Endothelial cell of umbilical vein (primary cell): ENCODE measurements around the gene GARS1. TPM values are rescaled to one million over a fixed set of nuclear protein-coding genes. Genes with fewer than 3 reads are reported as not detected.

Experiments used
- BruUV-seq: library from RNA; stranded (reverse); fragments of 400-500 nt; replicated peaks from 2 replicates; lab custom pipeline; 2021; lab: Mats Ljungman, UMichigan
- CTCF ChIA-PET: fragments of 300-600, 350-600 bp; sonication (Branson Sonifier 250); formaldehyde crosslinking; loops from one replicate; lab custom pipeline; 2021; ENCODE audit warnings: antibody characterized with exemption, inconsistent platforms; lab: Charles Lee
- POLR2A ChIA-PET: fragments of 300-600, 350-600 bp; sonication (Branson Sonifier 250); formaldehyde crosslinking; loops from one replicate; lab custom pipeline; 2021; ENCODE audit warnings: antibody characterized with exemption, inconsistent platforms; lab: Charles Lee
- DNase-seq: peaks from one replicate; pipeline ENCODE4 v3.0.0-alpha.2; 2011; ENCODE audit warnings: low read depth, low spot score
- FAIRE-seq: peaks from 2 replicates; lab custom pipeline; 2011; peaks lifted over from hg19 to GRCh38; lab: Jason Lieb, UNC
- H2AFZ ChIP-seq: 2 replicates; pipeline ENCODE4 v1.6.0; 2012; ENCODE audit warnings: low read depth, low read length, control low read depth, inconsistent platforms
- H3K27ac ChIP-seq: 2 replicates; pipeline ENCODE4 v1.5.1; 2011; ENCODE audit warnings: low read depth, mild to moderate bottlenecking, control low read depth, low read length, moderate library complexity; ENCODE audit not compliant: insufficient read depth
- H3K27me3 ChIP-seq, 2 experiments: 2 replicates each; pipeline versions ENCODE4 v1.6.0 to v1.6.1; 2011; ENCODE audit warnings: low read length in 2 of 2, mixed read lengths in 1 of 2; ENCODE audit not compliant: control insufficient read depth in 2 of 2, insufficient read depth in 2 of 2
- H3K36me3 ChIP-seq, 2 experiments: 2 replicates in 1 of 2; 3 replicates in 1 of 2; pipeline ENCODE4 v1.5.1; 2011; ENCODE audit warnings: low read length in 2 of 2, mild to moderate bottlenecking in 1 of 2, moderate library complexity in 1 of 2; ENCODE audit not compliant: control insufficient read depth in 2 of 2, insufficient read depth in 2 of 2; ENCODE audit errors: extremely low read depth in 1 of 2
- H3K4me1 ChIP-seq: 3 replicates; pipeline ENCODE4 v1.5.1; 2011; ENCODE audit warnings: mild to moderate bottlenecking, low read length; ENCODE audit not compliant: control insufficient read depth, insufficient read depth; ENCODE audit errors: extremely low read depth
- H3K4me2 ChIP-seq: 2 replicates; pipeline ENCODE4 v1.6.1; 2011; ENCODE audit warnings: low read length, control low read depth, mixed read lengths; ENCODE audit not compliant: insufficient read depth
- H3K4me3 ChIP-seq, 3 experiments: fragments of 200-600 bp in 1 of 3; sonication (generic), shearing (Covaris generic) in 1 of 3; replicated peaks in 1 of 3; 2 replicates each; pipeline ENCODE4 v1.5.1; 2011 to 2016; ENCODE audit warnings: control low read depth in 3 of 3, low read length in 3 of 3, mild to moderate bottlenecking in 2 of 3, inconsistent platforms in 1 of 3, low read depth in 1 of 3, moderate library complexity in 1 of 3; ENCODE audit not compliant: insufficient read depth in 1 of 3
- H3K79me2 ChIP-seq: 2 replicates; pipeline ENCODE4 v1.6.0; 2012; ENCODE audit warnings: low read length, inconsistent platforms; ENCODE audit not compliant: control insufficient read depth, insufficient read depth
- H3K9ac ChIP-seq: replicated peaks from 2 replicates; pipeline ENCODE3; 2011; ENCODE audit warnings: low read length, control low read depth; ENCODE audit not compliant: insufficient read depth; ENCODE audit errors: extremely low read depth
- H3K9me1 ChIP-seq: replicated peaks from 3 replicates; pipeline ENCODE4 v1.6.0; 2011; ENCODE audit warnings: mild to moderate bottlenecking, low read length; ENCODE audit not compliant: control insufficient read depth, insufficient read depth; ENCODE audit errors: extremely low read depth
- H3K9me3 ChIP-seq: replicated peaks from 2 replicates; pipeline ENCODE4 v1.5.1; 2012; ENCODE audit warnings: low read length, inconsistent platforms; ENCODE audit not compliant: control insufficient read depth, insufficient read depth
- H4K20me1 ChIP-seq: replicated peaks from 2 replicates; pipeline ENCODE3; 2011; ENCODE audit warnings: mild to moderate bottlenecking, low read length; ENCODE audit not compliant: control insufficient read depth, insufficient read depth; ENCODE audit errors: extremely low read depth
- EZH2 ChIP-seq: IDR thresholded peaks from 2 replicates; pipeline ENCODE4 v1.6.1; 2012; ENCODE audit warnings: borderline replicate concordance, low read depth, mild to moderate bottlenecking, moderate library complexity, low read length, inconsistent platforms; ENCODE audit not compliant: severe bottlenecking
- FOS ChIP-seq: IDR thresholded peaks from 2 replicates; pipeline ENCODE4 v1.6.1; 2011; ENCODE audit warnings: mild to moderate bottlenecking, low read length, moderate library complexity, borderline replicate concordance; ENCODE audit not compliant: insufficient read depth
- GATA2 ChIP-seq: IDR thresholded peaks from 2 replicates; pipeline ENCODE4 v1.7.0; 2011; ENCODE audit warnings: low read depth, mild to moderate bottlenecking, moderate library complexity, mixed read lengths, low read length; ENCODE audit not compliant: insufficient read length, insufficient read depth
- JUN ChIP-seq: IDR thresholded peaks from 2 replicates; pipeline ENCODE4 v1.6.1; 2011; ENCODE audit warnings: borderline replicate concordance, low read depth; ENCODE audit not compliant: insufficient read length, insufficient read depth
- MAX ChIP-seq: IDR thresholded peaks from 2 replicates; pipeline ENCODE4 v1.6.1; 2011; ENCODE audit not compliant: insufficient read depth, insufficient read length
- MYC ChIP-seq: IDR thresholded peaks from one replicate; pipeline ENCODE4 v1.6.1; 2011; ENCODE audit warnings: mild to moderate bottlenecking, low read depth, low read length
- POLR2A ChIP-seq: IDR thresholded peaks from 2 replicates; pipeline ENCODE4 v1.6.1; 2012; ENCODE audit warnings: low read depth, mild to moderate bottlenecking, control low read depth, low read length
- POLR2AphosphoS5 ChIP-seq: IDR thresholded peaks from 2 replicates; pipeline ENCODE4 v1.6.1; 2012; ENCODE audit warnings: low read depth, mild to moderate bottlenecking, control low read depth, low read length, moderate library complexity; ENCODE audit not compliant: insufficient read depth
- dilution Hi-C: fragments of 300-500 bp; cut with MboI; formaldehyde crosslinking; loops from one replicate; pipeline ENCODE4 v1.15.0; 2019; ENCODE audit warnings: low sequenced_read_pairs; ENCODE audit not compliant: extremely low pct_ligation_motif_present
- intact Hi-C: fragments of 100-400 bp; cut with micrococcal nuclease; formaldehyde crosslinking; loops from one replicate; pipeline ENCODE4 v1.10.0; 2022
- polyA plus RNA-seq, 4 experiments: library from polyadenylated mRNA; depleted of rRNA in 3 of 4; stranded (reverse) in 3 of 4; unstranded in 1 of 4; fragments of >200 nt; gene quantifications; 2 replicates each; pipeline versions ENCODE4 v1.2.1 to v1.2.3, GENCODE V29; 2011 to 2012; ENCODE audit warnings: missing spikeins in 1 of 4
- total RNA-seq: library from RNA; stranded (reverse); gene quantifications from 2 replicates; pipeline ENCODE4 v1.2.3, GENCODE V29; 2021
- TF ChIP-seq, protein P1 (sequence below), 2 donors: IDR thresholded peaks; 1 replicate in 1 of 2; 2 replicates in 1 of 2; pipeline ENCODE4 v1.5.1; 2011; ENCODE audit warnings: low read length in 2 of 2, mild to moderate bottlenecking in 2 of 2, moderate library complexity in 2 of 2, control low read depth in 1 of 2, inconsistent platforms in 1 of 2, low read depth in 1 of 2; ENCODE audit not compliant: insufficient read depth in 1 of 2; ENCODE audit errors: extremely low read depth in 1 of 2

GARS1 gene
- total and polyA plus RNA-seq, 2 donors (not counting 3 experiments of a cell fraction or from before 2014, with no cell fraction given) = 194 to 295 TPM

DNA sequence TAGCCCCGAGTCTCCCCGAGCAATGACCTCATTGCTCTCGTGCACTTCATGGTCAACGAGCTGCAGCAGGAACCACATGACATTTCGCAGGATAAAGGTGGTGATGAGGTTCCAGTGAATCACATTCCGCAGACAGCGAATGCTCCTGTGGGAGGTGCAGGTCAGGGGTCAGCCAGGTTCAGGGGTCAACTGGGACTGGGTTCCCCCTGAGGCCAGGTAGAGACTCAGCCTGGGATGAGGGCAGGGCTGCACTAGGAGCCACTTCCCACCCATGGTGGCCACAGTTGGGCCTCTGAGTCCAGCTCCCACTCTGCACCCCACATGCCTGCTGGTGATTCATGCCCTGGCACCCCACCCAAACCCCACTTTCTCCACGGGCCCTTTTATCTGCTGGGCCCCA is 70.4 kb downstream of the GARS1 start:
- intact Hi-C loops = no loop called here
- no peaks in the 10 kb centered on the region for H3K9me3 ChIP-seq
- ChIA-PET POLR2A (no interaction called here), CTCF (no interaction called here)
- dilution Hi-C loops = no loop called here
- H3K9me1 ChIP-seq = no peaks in the 10 kb centered on the region
- H3K79me2 ChIP-seq = no peaks in the 10 kb centered on the region
- H3K4me2 ChIP-seq = no peak overlapping the region
- H3K36me3 ChIP-seq = no peaks in the 10 kb centered on the region
- H3K27me3 ChIP-seq = no peaks in the 10 kb centered on the region
- no peak overlapping the region for H2AFZ ChIP-seq
- DNase-seq = no peak
- H3K4me1 ChIP-seq = no peaks in the 10 kb centered on the region
- no peak overlapping the region for H3K27ac ChIP-seq
- H4K20me1 ChIP-seq = no peaks in the 10 kb centered on the region
- no peak for TF ChIP-seq POLR2A
- TF ChIP-seq MAX = no peak
- no peak for TF ChIP-seq MYC
- TF ChIP-seq GATA2 = no peak
- no peak for TF ChIP-seq JUN
- TF ChIP-seq, protein P1, sequence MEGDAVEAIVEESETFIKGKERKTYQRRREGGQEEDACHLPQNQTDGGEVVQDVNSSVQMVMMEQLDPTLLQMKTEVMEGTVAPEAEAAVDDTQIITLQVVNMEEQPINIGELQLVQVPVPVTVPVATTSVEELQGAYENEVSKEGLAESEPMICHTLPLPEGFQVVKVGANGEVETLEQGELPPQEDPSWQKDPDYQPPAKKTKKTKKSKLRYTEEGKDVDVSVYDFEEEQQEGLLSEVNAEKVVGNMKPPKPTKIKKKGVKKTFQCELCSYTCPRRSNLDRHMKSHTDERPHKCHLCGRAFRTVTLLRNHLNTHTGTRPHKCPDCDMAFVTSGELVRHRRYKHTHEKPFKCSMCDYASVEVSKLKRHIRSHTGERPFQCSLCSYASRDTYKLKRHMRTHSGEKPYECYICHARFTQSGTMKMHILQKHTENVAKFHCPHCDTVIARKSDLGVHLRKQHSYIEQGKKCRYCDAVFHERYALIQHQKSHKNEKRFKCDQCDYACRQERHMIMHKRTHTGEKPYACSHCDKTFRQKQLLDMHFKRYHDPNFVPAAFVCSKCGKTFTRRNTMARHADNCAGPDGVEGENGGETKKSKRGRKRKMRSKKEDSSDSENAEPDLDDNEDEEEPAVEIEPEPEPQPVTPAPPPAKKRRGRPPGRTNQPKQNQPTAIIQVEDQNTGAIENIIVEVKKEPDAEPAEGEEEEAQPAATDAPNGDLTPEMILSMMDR (IDR thresholded peaks at IDR 0.05; ENCODE audit: extremely low read depth in 1 of 2, insufficient read depth in 1 of 2, low read depth in 1 of 2, low read length in 2 of 2) = no peak
- no peak for TF ChIP-seq POLR2AphosphoS5
- TF ChIP-seq EZH2 = no peak
- TF ChIP-seq FOS = no peak
- no TSS peak for BruUV-seq
- no peak overlapping the region for H3K9ac ChIP-seq
- no peak for FAIRE-seq
- H3K4me3 ChIP-seq = no peak overlapping the region
